ENCODE measurements around the gene KIAA0513.

Gene KIAA0513

GRCh38 chr16:85037721-85038120 lies 10.1 kb downstream of the KIAA0513 start:
- H3K9me2 ChIP-seq (ENCODE audit: low read depth, low read length): no peaks in the 10 kb centered on the region
- no peak for TF ChIP-seq CTCF (IDR thresholded peaks at IDR 0.05; ENCODE audit: low read length)
- TF ChIP-seq EZH2 (IDR thresholded peaks at IDR 0.05; ENCODE audit: borderline replicate concordance, low read length): no peak
- no peak overlapping the region for H2AFZ ChIP-seq (ENCODE audit: low read length)

DNA sequence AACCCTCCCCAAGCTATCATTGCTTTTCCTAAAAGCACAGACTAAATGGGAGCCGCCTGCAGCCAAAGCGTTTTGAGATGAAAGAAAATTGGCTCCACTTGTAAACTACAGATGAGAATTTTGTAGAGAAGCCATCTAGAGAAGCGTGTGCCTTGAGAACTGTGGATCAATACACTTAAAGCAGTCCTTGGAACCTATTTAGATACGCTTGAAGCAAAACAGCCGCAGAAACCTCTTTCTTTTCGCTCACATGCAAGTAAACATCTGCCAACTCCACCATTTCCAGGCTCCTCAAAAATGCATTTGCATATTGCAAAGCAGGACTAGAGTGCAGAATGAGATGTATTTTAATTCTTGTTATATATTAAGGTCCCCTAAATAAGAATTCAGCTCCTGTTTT lies 13.1 kb downstream of the KIAA0513 start:
- no peaks in the 10 kb centered on the region for H3K4me1 ChIP-seq (ENCODE audit: insufficient read depth, low read length, severe bottlenecking)
- no peaks in the 10 kb centered on the region for H3K27me3 ChIP-seq (ENCODE audit: insufficient read depth, low read length)
- no peaks in the 10 kb centered on the region for H4K20me1 ChIP-seq (ENCODE audit: insufficient read depth, low read length)
- no peak overlapping the region for H3K9ac ChIP-seq (ENCODE audit: low read length)
- H3K9me3 ChIP-seq (ENCODE audit: low read length): no peaks in the 10 kb centered on the region
- H3K9me2 ChIP-seq (ENCODE audit: low read depth, low read length): no peaks in the 10 kb centered on the region
- no peaks in the 10 kb centered on the region for H3K79me2 ChIP-seq (ENCODE audit: insufficient read depth, low read length)
- no peaks in the 10 kb centered on the region for H3F3A ChIP-seq (ENCODE audit: insufficient read depth, low read length)
- TF ChIP-seq EZH2 (IDR thresholded peaks at IDR 0.05; ENCODE audit: borderline replicate concordance, low read length): no peak
- H3K4me3 ChIP-seq (ENCODE audit: low read depth, low read length, poor library complexity, severe bottlenecking): no peak overlapping the region
- no peak overlapping the region for H2AFZ ChIP-seq (ENCODE audit: low read length)
- no peaks in the 10 kb centered on the region for H3K36me3 ChIP-seq (ENCODE audit: insufficient read depth, low read length)
- H3K4me2 ChIP-seq (ENCODE audit: low read length): no peak overlapping the region
- no peak overlapping the region for H3K27ac ChIP-seq (ENCODE audit: low read depth, low read length, poor library complexity, severe bottlenecking)

More at GRCh38 chr16:85037721-85038120, 10.1 kb downstream of the KIAA0513 start:
- H3K9ac ChIP-seq (ENCODE audit: low read length): no peak overlapping the region
- H4K20me1 ChIP-seq (ENCODE audit: insufficient read depth, low read length): no peaks in the 10 kb centered on the region
- no peaks in the 10 kb centered on the region for H3F3A ChIP-seq (ENCODE audit: insufficient read depth, low read length)
- no peaks in the 10 kb centered on the region for H3K79me2 ChIP-seq (ENCODE audit: insufficient read depth, low read length)
- H3K9me3 ChIP-seq (ENCODE audit: low read length): no peaks in the 10 kb centered on the region
- H3K27me3 ChIP-seq (ENCODE audit: insufficient read depth, low read length): no peaks in the 10 kb centered on the region
- H3K36me3 ChIP-seq (ENCODE audit: insufficient read depth, low read length): no peaks in the 10 kb centered on the region
- H3K27ac ChIP-seq (ENCODE audit: low read depth, low read length, poor library complexity, severe bottlenecking): no peak overlapping the region
- no peak overlapping the region for H3K4me3 ChIP-seq (ENCODE audit: low read depth, low read length, poor library complexity, severe bottlenecking)
- H3K4me1 ChIP-seq (ENCODE audit: insufficient read depth, low read length, severe bottlenecking): no peaks in the 10 kb centered on the region
- no peak overlapping the region for H3K4me2 ChIP-seq (ENCODE audit: low read length)

- Histone ChIP-seq H3K36me3 (ENCODE audit: insufficient read depth, low read length) (no peaks in the 10 kb centered on the region), H3F3A (ENCODE audit: insufficient read depth, low read length) (no peaks in the 10 kb centered on the region), H2AFZ (ENCODE audit: low read length) (no peak overlapping the region), H3K4me2 (ENCODE audit: low read length) (no peak overlapping the region), H3K27me3 (ENCODE audit: insufficient read depth, low read length) (no peaks in the 10 kb centered on the region), H3K9ac (ENCODE audit: low read length) (no peak overlapping the region), H3K4me1 (ENCODE audit: insufficient read depth, low read length, severe bottlenecking) (no peaks in the 10 kb centered on the region), H3K79me2 (ENCODE audit: insufficient read depth, low read length) (no peaks in the 10 kb centered on the region), H3K4me3 (ENCODE audit: low read depth, low read length, poor library complexity, severe bottlenecking) (no peak overlapping the region), H3K9me3 (ENCODE audit: low read length) (no peaks in the 10 kb centered on the region), H4K20me1 (ENCODE audit: insufficient read depth, low read length) (no peaks in the 10 kb centered on the region), H3K9me2 (ENCODE audit: low read depth, low read length) (no peaks in the 10 kb centered on the region), H3K27ac (ENCODE audit: low read depth, low read length, poor library complexity, severe bottlenecking) (no peak overlapping the region)
- no peak for TF ChIP-seq EZH2 (IDR thresholded peaks at IDR 0.05; ENCODE audit: borderline replicate concordance, low read length)
- TF ChIP-seq CTCF (IDR thresholded peaks at IDR 0.05; ENCODE audit: low read length): no peak
Observed at GRCh38 chr16:85041219-85042166, 13.9 kb downstream of the KIAA0513 start.

All from OCI-LY1 (cell line).